B cell (primary cell): ENCODE results near the gene ZNF627. TPM values are rescaled to one million over a fixed set of nuclear protein-coding genes. Genes with fewer than 3 reads are reported as not detected.

Source experiments
- ATAC-seq: fragments of 200-7000 bp; cut with Tn5 transposase; one replicate; pipeline ENCODE4 v1.10.0; 2021; ENCODE audit warnings: low read depth, mild to moderate bottlenecking, moderate number of reproducible peaks, moderate library complexity
- CTCF ChIA-PET: fragments of 350-600 bp; sonication (Branson Sonifier 250); formaldehyde crosslinking; loops from one replicate; lab custom pipeline; 2021; ENCODE audit warnings: antibody characterized with exemption, inconsistent platforms; lab: Charles Lee
- POLR2A ChIA-PET: fragments of 350-600 bp; sonication (Branson Sonifier 250); formaldehyde crosslinking; loops from one replicate; lab custom pipeline; 2021; ENCODE audit warnings: antibody characterized with exemption; lab: Charles Lee
- DNase-seq: peaks from one replicate; pipeline ENCODE4 v3.0.0; 2013
- H2AFZ ChIP-seq: 2 replicates; pipeline ENCODE4 v1.6.1; 2012; ENCODE audit warnings: mild to moderate bottlenecking, low read depth, low read length; ENCODE audit not compliant: insufficient read depth, poor library complexity, severe bottlenecking
- H3K27ac ChIP-seq, 2 donors: 1 replicate in 1 of 2; 2 replicates in 1 of 2; pipeline ENCODE4 v1.5.1; 2012 to 2013; ENCODE audit warnings: low read length in 2 of 2, mild to moderate bottlenecking in 2 of 2, moderate library complexity in 1 of 2
- H3K27me3 ChIP-seq, 4 experiments: fragments of 200-600 bp in 1 of 4; sonication (generic) in 1 of 4; replicated peaks in 1 of 4; 1 replicate in 2 of 4; 2 replicates in 2 of 4; pipeline versions ENCODE4 v1.6.1 to v1.7.0; 2013 to 2016; ENCODE audit warnings: low read length in 3 of 4, mild to moderate bottlenecking in 2 of 4, mixed read lengths in 1 of 4, moderate library complexity in 1 of 4; ENCODE audit not compliant: insufficient read depth in 4 of 4, control insufficient read depth in 3 of 4; ENCODE audit errors: control extremely low read depth in 1 of 4
- H3K36me3 ChIP-seq, 2 experiments: replicated peaks in 1 of 2; 1 replicate in 1 of 2; 2 replicates in 1 of 2; pipeline versions ENCODE4 v1.6.1 to v1.7.1; 2013; ENCODE audit warnings: low read length in 1 of 2; ENCODE audit not compliant: insufficient read depth in 2 of 2, control insufficient read depth in 1 of 2; ENCODE audit errors: control extremely low read depth in 1 of 2, extremely low read depth in 1 of 2
- H3K4me1 ChIP-seq, 2 donors: fragments of 200-600 bp in 1 of 2; sonication (generic) in 1 of 2; 1 replicate in 1 of 2; 2 replicates in 1 of 2; pipeline versions ENCODE4 v1.5.1 to v1.6.1; 2013 to 2017; ENCODE audit warnings: low read length in 2 of 2; ENCODE audit not compliant: control insufficient read depth in 2 of 2, insufficient read depth in 2 of 2
- H3K4me2 ChIP-seq: replicated peaks from 2 replicates; pipeline ENCODE3; 2012; ENCODE audit warnings: mild to moderate bottlenecking, low read depth, low read length; ENCODE audit not compliant: poor library complexity, severe bottlenecking
- H3K4me3 ChIP-seq, 5 experiments: fragments of 200-600 bp in 1 of 5; sonication (generic) in 1 of 5; 1 replicate in 3 of 5; 2 replicates in 2 of 5; pipeline versions ENCODE4 v1.5.1 to v1.7.0; 2011 to 2016; ENCODE audit warnings: low read length in 4 of 5, mild to moderate bottlenecking in 4 of 5, low read depth in 2 of 5, control low read depth in 1 of 5, moderate library complexity in 1 of 5; ENCODE audit not compliant: insufficient read depth in 1 of 5; ENCODE audit errors: control extremely low read depth in 1 of 5, extremely low read depth in 1 of 5
- H3K79me2 ChIP-seq: fragments of 200-600 bp; sonication (generic); one replicate; pipeline ENCODE4 v1.6.0; 2016; ENCODE audit warnings: low read length; ENCODE audit not compliant: control insufficient read depth, insufficient read depth
- H3K9ac ChIP-seq: fragments of 200-600 bp; sonication (generic); 2 replicates; pipeline ENCODE4 v1.6.1; 2017; ENCODE audit warnings: mild to moderate bottlenecking, low read length, moderate library complexity
- H3K9me3 ChIP-seq, 3 donors: one replicate each; pipeline versions ENCODE4 v1.6.1 to v1.7.1; 2013; ENCODE audit warnings: low read length in 2 of 3; ENCODE audit not compliant: control insufficient read depth in 2 of 3, insufficient read depth in 1 of 3; ENCODE audit errors: control extremely low read depth in 1 of 3
- H4K20me1 ChIP-seq: 2 replicates; pipeline ENCODE4 v1.6.0; 2012; ENCODE audit warnings: mild to moderate bottlenecking, low read length; ENCODE audit not compliant: insufficient read depth, control insufficient read depth, poor library complexity, severe bottlenecking
- H3K27ac Mint-ChIP-seq: one replicate; pipeline ENCODE4 v1.8.0; 2021; ENCODE audit warnings: mixed read lengths
- H3K27me3 Mint-ChIP-seq: one replicate; pipeline ENCODE4 v1.8.0; 2021; ENCODE audit warnings: mixed read lengths
- H3K4me1 Mint-ChIP-seq: one replicate; pipeline ENCODE4 v1.8.0; 2021; ENCODE audit warnings: mixed read lengths
- H3K4me3 Mint-ChIP-seq: one replicate; pipeline ENCODE4 v1.8.0; 2021; ENCODE audit warnings: mixed read lengths
- H3K9me3 Mint-ChIP-seq: one replicate; pipeline ENCODE4 v1.8.0; 2022; ENCODE audit warnings: mixed read lengths; ENCODE audit not compliant: insufficient read depth
- CTCF ChIP-seq: fragments of 200-600 bp; IDR thresholded peaks from one replicate; pipeline ENCODE4 v1.8.0; 2022; ENCODE audit warnings: antibody characterized with exemption, mild to moderate bottlenecking
- EZH2 ChIP-seq: IDR thresholded peaks from 2 replicates; pipeline ENCODE4 v1.6.1; 2012; ENCODE audit warnings: borderline replicate concordance, low read depth, mild to moderate bottlenecking, moderate library complexity, low read length; ENCODE audit not compliant: insufficient read depth, poor library complexity, severe bottlenecking
- WGBS: methylation state at CpG from one replicate; pipeline ENCODE4 v1.1.5; 2013; ENCODE audit warnings: missing lambda C conversion rate; ENCODE audit not compliant: insufficient coverage; 5-methylcytosine and 5-hydroxymethylcytosine counted together
- intact Hi-C: fragments of 100-400 bp; cut with micrococcal nuclease; formaldehyde crosslinking; loops from one replicate; pipeline ENCODE4 v1.10.0; 2022
- polyA plus RNA-seq: library from polyadenylated mRNA; depleted of rRNA; stranded (reverse); fragments of >200 nt; gene quantifications from 2 replicates; pipeline ENCODE4 v1.2.3, GENCODE V29; 2012
- total RNA-seq, 2 donors: library from RNA; stranded (reverse); fragments of 120-200 nt in 1 of 2; gene quantifications; 1 replicate in 1 of 2; 2 replicates in 1 of 2; pipeline versions ENCODE4 v1.2.3 to v1.2.4, GENCODE V29; 2013 to 2022

ZNF627 gene
- total and polyA plus RNA-seq, 2 donors (not counting 1 experiment from before 2014, with no cell fraction given) = 9.6 to 26.2 TPM

GRCh38 chr19:11552666-11553372 lies 44.5 kb upstream of the ZNF627 start:
- H3K27ac ChIP-seq = peak overlapping the region; percentile 75 to 84
- Mint-ChIP-seq H3K4me3 (peak overlapping the region; percentile 29), H3K27ac (peak overlapping the region; percentile 80), H3K27me3 (no peaks in the 10 kb centered on the region), H3K4me1 (peaks cover 46% of the 10 kb centered on the region), H3K9me3 (no peaks in the 10 kb centered on the region)
- no peak for TF ChIP-seq CTCF
- TF ChIP-seq EZH2 = no peak
- H4K20me1 ChIP-seq = peaks cover 37% of the 10 kb centered on the region
- no peaks in the 10 kb centered on the region for H3K27me3 ChIP-seq
- no peaks in the 10 kb centered on the region for H3K9me3 ChIP-seq
- H3K79me2 ChIP-seq = peaks cover 19% of the 10 kb centered on the region
- peak; percentile 11 for ATAC-seq
- 88% methylated on average over 14 of the region's 20 CpGs for WGBS
- intact Hi-C loops = no loop called here
- peaks cover 0 to 34% of the 10 kb centered on the region in 2 experiments for H3K36me3 ChIP-seq
- ChIA-PET CTCF (no interaction called here), POLR2A (interaction anchor here (0.6 kb wide), 1 partner anchor 23 kb away, joined by 3 read pairs; no protein-coding TSS in a partner anchor)
- H2AFZ ChIP-seq = no peak overlapping the region
- H3K4me2 ChIP-seq = peak overlapping the region; percentile 14
- peaks cover 23 to 46% of the 10 kb centered on the region in 2 donors for H3K4me1 ChIP-seq
- H3K4me3 ChIP-seq = no peak overlapping the region
- no peak for DNase-seq
- H3K9ac ChIP-seq = no peak overlapping the region

DNA sequence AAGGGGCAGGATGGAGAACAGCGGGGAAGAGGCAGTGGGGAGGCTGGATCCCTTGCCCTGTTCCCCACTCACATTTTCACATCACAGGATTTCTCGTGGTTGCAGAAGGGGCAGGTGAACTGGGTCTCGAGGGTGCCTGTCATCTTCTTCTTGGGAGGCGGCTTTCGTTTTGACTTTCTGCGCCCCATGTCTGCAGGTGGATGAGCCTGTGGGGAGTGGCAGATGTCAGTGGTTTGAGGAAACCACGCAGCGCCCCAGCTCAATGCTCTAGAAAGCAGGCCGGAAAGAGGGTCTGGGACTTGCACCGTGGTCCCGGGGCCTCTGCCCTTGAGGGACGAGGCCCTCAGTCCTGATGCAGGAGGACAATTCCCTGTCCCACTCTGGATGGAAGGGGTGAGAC lies 43.1 kb upstream of the ZNF627 start:
- WGBS = 40% methylated on average over 9 of the region's 12 CpGs
- TF ChIP-seq EZH2 (no peak), CTCF (no peak)
- no peak overlapping the region for H2AFZ ChIP-seq
- H3K4me2 ChIP-seq = peak overlapping the region; percentile 54
- no peak for ATAC-seq
- peaks cover 37% of the 10 kb centered on the region for H4K20me1 ChIP-seq
- ChIA-PET POLR2A (interaction anchor here (0.5 to 0.7 kb wide), 3 partner anchors 11 to 1317 kb away, joined by 3 to 4 read pairs (median 3); no protein-coding TSS in a partner anchor), CTCF (interaction anchor here (10.7 kb wide), 1 partner anchor 33 kb away, joined by 289 read pairs; no protein-coding TSS in a partner anchor)
- peaks cover 52% of the 10 kb centered on the region for H3K4me1 Mint-ChIP-seq
- no peaks in the 10 kb centered on the region for H3K9me3 ChIP-seq
- no peak overlapping the region for H3K9ac ChIP-seq
- H3K27me3 ChIP-seq = no peaks in the 10 kb centered on the region
- intact Hi-C loops = no loop called here
- H3K79me2 ChIP-seq = peaks cover 32% of the 10 kb centered on the region
- peak; percentile 74 for DNase-seq
- peaks cover 0 to 34% of the 10 kb centered on the region in 2 experiments for H3K36me3 ChIP-seq
- H3K27ac ChIP-seq = peak overlapping the region; percentile 75 to 84
- no peaks in the 10 kb centered on the region for H3K9me3 Mint-ChIP-seq
- peak overlapping the region; percentile 60 for H3K4me3 Mint-ChIP-seq
- H3K4me3 ChIP-seq = no peak overlapping the region
- peak overlapping the region; percentile 93 for H3K27ac Mint-ChIP-seq
- H3K27me3 Mint-ChIP-seq = no peaks in the 10 kb centered on the region
- H3K4me1 ChIP-seq = peaks cover 30 to 55% of the 10 kb centered on the region in 2 donors
